HG02885 (cell line): ENCODE results near the gene CACNA1G.

ENCODE experiments used
- ATAC-seq: cut with Tn5 transposase; IDR thresholded peaks from one replicate; pipeline ENCODE4 v1.9.1; 2021; ENCODE audit warnings: mild to moderate bottlenecking; ENCODE audit not compliant: unreplicated experiment, poor library complexity

The CACNA1G gene

DNA sequence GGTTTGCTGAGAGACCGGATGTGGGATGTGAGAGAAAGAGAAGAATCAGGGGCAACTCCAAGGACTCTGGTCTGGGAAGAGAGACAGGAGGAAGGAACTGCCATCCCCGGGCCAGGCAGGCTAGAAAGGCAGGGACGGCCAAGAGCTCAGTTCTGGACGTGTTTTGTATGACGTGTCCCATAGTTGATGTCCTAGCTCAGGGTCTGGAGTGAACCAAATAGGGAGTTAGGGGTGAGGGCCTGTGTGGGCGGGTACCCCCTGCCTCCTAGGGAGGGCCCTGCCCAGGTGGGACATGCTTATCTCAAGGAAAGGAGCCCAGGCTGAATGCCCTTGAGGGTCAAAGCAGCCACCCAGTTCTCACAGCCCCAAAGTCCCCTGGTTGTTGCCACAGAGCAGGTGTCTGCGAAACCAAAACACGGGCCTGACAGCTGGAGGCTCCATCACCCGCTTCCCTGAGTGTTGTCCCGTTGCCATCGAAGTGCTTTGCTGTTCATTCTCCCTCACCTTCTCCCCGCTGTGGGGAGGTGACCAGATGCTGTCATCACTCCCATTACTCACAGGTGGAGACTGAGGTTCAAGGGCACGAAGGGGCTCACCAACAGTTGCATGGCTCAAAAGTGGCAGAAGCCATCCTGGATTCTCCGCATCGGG is 81.7 kb downstream of the CACNA1G start:
- ATAC-seq: no peak

DNA sequence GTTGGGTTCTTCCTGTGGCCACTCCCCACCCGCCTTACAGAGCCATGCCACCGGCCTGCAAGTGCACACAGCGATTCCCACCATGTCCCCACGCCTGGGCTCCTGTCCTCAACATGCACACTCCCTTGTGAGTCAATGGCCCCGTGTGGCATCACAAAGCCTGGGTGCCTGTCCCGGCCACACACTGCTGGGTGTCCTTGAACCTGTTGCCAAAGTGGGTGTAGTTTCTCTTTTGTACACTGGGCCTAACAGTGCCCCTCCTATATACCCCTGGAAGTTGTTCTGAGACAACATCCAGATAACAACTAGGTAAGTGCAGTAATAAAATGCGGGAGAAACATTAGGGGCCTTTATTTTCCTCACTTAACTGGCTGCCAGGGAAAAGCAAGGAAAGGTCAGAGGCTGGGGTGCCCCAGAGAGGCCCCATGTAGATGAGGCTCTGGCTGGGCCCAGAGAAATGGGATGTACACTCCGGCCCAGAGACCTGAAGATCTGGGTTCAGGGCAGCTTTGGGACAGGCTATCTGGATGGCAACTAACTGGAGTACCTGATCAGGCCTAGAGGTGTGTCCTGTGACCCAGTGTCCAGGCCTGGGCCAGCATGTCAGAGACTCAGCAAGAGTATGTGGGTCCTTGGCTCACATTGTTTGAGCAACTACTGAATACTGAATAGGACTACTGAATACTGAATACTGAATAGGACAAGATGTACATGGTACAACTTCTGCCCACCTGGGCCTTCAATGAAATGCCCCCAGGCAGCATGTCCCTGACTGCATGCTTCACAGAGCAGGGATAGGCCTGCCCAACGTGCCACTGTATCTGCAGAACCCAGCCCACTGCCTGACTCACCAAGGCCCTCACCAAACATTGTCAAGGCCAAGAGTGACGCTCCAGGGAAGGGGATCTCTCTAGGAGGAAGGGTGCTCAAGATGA is 82.5 kb downstream of the CACNA1G start:
- no peak for ATAC-seq

DNA sequence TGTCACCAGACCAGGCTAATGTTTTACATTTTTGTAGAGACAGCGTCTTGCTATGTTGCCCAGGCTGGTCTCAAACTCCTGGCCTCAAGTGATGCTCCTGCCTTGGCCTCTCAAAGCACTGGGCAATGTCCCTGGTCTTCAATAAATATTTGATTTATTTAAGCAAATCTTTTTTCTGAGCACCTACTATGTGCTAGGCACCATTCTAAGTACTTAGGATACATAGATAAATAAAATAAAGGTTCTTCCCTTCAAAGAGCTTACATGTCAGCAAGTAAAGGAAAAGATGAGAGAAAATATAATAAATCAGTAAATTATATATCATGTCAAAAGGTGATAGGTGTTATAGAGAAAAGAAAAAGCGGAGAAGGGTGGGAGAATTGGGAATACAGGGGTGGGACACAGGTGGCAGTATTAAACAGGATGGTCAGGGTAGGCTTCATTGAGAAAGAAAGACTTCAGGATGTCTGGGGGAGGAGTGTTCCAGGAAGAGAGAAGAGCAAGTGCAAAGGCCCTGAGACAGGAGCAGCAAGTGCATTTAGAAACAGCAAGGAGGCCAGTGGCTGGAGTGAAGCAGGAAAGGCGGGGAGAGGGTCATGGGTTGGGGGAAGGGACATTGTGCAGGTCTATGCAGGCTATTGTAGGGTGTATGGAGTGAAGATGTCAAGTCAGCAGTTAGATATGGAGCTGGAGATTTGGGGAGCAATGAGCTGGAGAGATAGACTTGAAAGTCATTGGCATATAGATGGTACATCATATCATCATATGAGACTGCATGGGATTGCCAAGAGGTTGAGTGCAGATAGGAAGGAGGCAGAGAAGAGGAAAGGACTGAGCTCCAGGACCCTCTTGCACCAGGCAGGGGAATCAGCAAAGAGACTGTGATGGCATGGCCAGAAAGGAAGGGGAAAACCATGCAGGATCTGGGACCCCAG is 85.5 kb downstream of the CACNA1G start:
- no peak for ATAC-seq

DNA sequence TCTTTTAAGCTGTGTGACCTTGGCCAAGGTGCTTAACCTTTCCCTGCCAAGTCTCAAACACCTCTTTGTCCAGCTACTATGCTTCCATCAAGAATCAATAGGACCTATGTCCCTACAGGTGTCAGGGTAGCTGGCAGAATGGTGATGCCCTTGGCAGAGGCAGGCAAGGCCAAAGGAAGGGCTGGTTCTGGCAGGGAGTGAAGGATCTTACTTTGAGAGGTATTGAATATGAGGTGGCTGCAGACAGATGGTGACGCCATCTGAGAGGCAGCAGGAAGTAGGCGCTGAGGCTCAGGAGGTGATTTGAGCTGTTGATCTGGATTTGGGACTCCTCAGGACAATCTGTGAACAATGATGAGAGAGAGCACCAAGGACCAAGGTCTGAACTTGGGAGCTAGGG is 86.7 kb downstream of the CACNA1G start:
- no peak for ATAC-seq

DNA sequence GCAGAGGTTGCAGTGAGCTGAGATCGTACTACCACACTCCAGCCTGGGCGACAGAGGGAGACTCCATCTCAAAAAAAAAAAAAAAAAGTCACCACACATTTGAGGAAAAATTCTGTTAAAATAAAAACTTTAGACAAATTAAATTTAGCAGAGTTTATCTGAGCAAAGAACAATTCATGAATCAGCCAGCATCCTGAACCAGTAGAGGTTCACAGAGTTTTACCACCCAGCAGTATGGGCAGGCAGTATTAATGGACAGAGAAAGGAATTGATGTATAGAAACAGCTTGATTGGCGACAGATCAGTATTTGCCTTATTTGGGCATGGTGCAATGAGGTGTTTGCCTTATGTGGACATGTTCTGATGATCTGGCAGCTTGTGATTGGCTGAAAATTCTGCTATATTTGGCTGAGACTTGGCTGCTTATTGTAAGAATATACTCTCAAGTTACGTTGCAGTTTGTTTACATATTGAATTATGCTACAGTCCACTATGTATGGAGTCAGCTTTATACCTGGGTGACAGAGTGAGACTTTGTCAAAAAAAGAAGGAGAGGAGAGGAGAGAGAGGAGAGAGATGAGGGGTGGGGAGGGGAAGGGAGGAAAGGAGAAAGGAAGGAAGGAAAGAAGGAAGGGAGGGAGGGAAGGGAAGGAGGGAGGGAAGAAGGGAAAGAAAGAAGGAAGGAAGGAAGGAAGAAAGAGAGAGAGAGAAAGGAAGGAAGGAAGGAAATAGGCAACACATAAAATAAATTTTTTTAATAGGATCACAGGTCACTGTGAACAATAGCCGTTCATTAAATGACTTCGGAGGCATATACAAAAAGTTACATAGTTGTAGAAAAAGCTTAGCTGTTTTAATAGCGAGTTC is 88.8 kb downstream of the CACNA1G start:
- no peak for ATAC-seq

DNA sequence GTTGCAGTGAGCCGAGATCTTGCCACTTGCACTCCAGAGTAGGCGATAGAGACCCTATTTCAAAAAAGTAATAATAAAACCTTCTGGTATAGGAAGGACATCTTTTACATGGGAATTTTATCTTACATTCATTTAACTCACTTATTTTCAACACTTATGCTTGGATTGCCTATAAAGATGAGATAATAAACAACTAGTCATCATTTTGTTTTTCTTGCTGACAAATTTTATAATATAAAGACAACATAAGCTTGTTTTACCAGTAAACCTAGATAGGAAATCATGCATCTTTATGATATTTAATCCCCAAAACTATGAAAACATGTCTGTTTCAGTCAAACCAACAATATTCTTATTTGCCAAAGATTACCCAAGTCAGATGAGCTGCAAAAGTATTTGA is 91.1 kb downstream of the CACNA1G start:
- no peak for ATAC-seq

DNA sequence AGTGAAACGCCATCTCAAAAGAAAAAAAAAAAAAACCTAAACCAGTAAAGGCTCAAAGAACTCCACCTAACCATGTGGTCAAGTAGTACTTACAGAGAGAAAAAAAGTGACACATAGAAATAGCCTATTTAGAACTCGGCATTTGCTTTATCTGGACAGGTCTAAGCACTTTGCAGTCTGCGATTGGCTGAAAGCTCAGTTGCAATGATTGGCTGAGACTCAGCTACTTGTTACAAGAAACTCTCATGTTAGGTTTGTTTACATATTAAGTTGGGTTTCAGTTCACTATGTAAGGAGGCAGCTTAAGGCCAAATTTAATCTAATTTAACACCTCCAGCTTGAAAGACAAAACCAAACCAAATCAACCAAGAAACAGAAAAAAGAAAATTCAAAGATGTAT is 93.2 kb downstream of the CACNA1G start:
- no peak for ATAC-seq

DNA sequence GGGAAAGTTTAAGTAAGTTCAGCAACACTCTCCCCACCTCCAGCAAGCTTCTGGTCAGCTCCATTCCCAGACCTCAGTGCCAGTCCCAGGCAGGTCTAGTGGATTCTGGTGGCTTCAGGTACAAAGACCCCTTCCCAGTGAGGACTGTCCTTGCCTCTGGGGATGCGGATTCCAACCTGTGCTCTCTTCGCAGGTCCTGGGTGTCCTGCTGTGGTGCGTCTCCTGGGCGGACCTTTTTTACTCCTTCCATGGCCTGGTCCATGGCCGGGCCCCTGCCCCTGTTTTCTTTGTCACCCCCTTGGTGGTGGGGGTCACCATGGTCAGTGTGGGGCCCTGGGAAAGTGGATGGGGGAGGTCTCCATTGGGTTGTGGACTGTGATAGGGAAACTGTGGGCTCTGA is 96.0 kb downstream of the CACNA1G start:
- ATAC-seq: no peak

DNA sequence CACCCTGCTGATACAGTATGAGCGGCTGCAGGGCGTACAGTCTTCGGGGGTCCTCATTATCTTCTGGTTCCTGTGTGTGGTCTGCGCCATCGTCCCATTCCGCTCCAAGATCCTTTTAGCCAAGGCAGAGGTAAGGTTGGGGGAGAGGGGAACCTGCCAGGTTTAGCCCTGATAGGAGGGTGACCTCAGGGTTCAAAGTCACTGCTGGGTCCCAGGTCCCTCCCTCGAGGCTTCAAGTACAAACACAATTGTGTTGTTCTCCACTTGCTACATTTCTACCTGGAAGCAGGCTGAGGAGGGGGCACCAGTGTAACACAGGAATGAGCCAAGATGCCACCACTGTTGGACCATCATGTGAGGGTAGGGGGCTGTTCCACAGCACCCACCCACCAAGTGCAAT is 96.5 kb downstream of the CACNA1G start:
- ATAC-seq: no peak

DNA sequence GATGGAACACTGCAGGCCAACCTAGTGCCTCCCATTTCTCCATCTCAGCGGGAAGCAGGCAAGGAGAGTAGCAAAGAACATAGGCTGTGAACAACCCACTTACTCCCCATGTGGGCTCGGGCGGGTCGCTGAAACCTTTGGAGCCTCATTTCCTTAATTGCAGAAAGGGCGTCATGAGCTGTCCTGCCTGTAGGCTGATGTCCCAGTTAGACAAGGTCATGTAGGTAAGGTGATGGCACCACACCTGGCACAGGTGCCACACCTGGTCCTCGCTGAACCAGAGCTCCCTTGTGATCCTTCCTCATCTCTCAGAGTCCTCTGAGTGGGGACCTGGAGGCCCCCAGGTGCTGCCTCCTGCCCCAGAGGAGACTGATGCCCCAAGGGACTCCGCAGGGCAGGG is 97.1 kb downstream of the CACNA1G start:
- ATAC-seq: no peak

DNA sequence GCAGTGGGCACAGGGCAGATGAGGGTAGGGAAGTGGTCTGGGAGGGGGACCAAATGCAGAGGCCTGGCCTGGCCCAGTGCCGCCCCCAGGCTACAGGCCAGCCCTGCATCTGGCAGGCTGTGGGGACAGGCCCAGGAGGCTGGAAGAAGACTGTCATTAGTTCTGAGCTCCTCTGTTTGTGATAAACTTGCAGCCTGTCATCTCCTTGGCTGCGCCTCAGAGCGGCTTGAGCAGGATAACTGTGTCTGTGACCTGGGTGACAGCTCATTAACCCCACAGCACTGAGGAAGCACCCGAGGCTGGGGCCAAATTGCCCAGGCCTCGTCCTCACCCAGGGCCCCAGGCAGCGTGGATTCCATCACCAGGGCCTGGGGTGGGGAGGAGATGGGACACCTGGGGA is 98.1 kb downstream of the CACNA1G start:
- ATAC-seq: no peak

DNA sequence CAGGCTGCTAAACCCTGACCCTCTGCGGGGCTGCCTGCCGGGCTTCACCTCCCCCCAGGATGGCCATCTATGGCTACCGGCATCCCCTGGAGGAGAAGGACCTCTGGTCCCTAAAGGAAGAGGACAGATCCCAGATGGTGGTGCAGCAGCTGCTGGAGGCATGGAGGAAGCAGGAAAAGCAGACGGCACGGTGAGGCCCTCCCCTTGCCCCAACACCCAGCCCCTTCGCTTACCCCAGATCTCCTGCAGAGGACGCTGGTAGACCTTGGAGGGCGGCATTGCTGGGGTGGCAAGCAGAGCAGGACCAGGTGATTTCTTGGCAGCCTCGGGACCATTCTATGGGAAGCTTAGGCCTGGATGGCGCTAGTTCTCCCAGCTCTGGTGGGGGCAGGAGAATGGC is 98.7 kb downstream of the CACNA1G start:
- no peak for ATAC-seq

DNA sequence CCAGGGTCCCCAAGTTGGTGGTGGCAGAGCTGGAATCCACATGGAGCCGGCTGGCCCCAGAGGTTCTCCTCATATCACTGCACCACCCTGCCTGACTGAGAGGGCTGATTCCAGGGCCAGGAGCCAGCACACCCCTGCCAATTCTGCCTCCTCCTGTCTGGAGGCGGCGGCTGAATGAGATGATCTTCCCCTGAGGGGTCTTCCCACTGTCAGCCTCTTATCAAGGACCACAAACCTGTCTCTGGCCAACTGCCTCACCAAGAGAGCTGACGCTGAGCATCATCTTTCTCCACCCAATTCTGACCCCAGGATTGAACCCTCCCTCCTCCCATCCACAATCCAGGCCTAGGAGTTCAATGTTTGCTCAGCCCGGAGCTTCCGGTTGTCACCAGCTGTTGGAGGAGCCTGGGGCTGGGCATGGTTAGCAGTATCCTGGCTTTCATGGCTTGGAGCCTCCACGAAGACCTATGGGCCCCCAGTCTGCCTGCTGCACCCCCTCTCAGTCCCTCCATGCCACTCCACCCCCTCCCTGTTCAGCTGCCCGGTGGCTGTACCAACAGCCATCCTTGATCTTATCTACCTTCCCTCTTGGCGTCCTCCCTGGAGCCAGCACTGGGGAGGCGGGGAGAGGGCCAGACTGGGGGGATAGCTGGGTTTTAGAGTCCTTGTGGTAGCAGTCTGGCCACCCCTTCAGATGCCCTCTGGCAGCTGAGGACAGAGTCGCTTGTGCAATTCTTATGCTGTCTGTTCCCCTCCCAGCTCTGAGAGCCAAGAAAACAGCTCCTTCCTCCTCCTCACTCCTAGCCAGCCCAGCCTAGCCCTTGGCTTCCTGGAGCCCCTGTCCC is 99.7 kb downstream of the CACNA1G start:
- no peak for ATAC-seq

DNA sequence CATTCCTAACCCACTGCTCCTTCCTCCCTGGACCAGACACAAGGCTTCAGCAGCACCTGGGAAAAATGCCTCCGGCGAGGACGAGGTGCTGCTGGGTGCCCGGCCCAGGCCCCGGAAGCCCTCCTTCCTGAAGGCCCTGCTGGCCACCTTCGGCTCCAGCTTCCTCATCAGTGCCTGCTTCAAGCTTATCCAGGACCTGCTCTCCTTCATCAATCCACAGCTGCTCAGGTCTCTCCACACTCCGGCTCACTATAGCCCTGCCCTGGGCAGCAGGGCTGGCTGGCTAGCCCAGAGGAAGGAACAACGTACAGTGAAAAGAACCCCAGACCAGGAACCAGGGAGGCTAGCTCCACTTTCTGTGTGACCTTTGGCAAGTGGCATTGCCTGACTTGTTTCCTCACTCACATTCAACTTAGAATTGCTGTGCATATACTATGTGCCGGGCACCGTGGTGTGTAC is 100.4 kb downstream of the CACNA1G start:
- ATAC-seq: no peak

DNA sequence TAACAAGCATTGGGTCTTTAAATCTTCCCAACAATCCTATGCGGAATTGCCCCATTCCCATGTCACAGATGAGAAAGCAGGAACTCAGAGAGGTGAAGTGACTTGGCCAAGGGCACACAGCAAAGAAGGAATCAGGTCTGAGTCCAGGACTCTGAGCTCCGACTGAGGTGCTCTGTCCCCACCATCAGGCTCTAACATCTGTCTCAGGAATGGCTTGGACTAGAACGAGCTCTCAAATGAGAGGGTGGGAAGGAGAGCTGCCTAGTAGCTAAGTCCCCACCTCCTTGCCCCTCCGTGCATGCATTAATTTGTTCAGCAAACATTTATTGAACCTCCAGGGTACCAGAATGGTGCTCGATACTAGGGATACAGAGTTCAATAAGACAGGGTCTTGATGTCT is 100.8 kb downstream of the CACNA1G start:
- ATAC-seq: no peak

DNA sequence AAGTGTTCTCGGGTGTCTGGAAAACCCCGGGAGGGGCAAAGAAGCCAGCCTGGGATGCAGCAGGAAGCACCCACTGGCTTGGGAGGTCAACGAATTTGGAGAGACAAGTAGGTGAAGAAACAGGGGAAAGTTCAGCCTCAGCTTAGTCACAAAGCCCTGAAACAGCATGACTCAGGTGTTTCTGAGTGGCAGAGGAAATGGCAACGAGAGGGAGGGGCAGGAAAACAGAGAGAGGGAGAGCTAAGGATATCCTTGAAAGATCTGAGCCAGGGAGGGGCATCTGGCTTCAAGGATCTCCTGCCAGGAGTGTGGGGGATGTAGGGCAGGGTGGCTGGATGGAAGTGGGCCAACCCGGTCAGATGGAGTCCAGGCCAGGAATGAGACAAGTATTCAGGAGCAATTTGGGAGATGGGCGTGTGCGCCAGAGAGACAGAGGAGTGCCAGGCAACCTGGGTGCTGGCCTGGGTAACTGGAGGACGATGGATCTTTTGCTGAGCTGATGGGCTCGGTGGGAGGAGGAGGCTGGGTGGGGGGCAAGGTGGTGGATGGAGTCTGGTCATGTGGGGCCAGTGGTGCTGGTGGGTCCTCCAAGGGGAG is 101.4 kb downstream of the CACNA1G start:
- ATAC-seq: no peak

DNA sequence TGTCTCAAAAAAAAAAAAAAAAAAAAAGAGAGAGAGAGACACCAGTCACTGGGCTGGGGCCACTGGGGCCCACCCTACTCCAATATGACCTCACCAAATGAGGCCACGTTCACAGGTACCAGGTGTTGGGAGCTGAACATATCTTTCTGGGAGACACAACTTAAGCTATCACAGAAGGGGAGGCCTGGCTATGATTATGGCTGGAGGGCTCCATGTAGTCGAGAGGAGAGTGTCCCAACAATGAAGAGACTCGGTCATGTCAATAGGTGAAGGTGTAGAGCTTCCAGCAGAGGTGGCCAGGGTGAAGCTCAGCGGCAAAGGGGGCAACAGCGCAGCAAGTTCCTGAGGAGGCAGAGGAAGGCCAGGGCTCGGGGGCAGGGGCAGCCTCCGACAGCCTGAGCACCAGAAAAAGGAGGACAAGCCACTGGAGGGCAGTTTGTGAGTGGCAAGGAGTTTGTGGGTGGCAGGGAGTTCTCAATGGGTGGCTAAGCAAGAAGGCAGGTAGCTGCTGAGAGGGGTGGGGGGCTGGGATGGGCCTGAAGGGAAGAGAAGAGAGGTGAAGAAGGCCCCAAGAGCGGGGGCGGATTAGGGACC is 102.2 kb downstream of the CACNA1G start:
- no peak for ATAC-seq

DNA sequence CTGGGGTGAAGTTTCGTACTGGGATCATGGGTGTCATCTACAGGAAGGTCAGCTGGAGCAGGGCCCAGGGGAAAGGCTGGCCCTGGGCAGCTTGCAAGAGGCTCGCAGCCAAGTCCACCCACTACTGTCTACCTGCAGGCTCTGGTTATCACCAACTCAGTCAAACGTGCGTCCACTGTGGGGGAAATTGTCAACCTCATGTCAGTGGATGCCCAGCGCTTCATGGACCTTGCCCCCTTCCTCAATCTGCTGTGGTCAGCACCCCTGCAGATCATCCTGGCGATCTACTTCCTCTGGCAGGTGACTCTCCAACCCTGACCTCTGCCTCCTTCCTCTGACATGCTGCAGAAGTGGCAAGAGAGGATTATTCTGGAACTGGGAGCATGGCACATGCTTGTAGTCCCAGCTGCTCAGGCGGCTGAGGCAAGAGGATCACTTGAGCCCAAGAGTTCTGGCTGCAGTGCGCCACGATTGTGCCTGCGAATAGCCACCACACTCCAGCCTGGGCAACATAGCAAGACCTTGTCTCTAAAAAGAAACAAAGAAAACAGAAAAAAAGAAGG is 103.4 kb downstream of the CACNA1G start:
- ATAC-seq: no peak
